ENCODE data around the gene CAPN7. TPM values are rescaled to one million over a fixed set of nuclear protein-coding genes. Genes with fewer than 3 reads are reported as not detected.

CAPN7 gene
- total RNA-seq, 1 donor from 2014 or later = 32.9 TPM

DNA sequence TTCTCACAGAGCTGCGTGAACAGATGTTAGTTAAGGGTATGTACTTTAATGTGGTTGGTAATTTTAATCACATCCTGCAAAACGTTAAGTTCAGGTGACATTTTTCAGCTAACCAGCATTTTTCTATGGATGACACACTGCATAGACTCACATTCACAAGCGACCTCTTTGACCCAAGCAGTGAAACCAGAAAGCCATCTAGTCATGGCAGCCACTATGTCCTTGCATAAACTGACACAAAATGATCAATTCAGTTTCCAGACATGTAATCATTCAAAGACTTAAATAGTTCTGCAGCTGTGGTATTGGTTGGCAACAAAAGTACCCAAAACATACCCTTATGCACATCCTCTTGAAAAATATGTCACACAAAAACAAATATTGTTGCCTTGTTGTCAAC lies 7.4 kb upstream of the CAPN7 start:
- intact Hi-C loops (cut with micrococcal nuclease) = no loop called here

DNA sequence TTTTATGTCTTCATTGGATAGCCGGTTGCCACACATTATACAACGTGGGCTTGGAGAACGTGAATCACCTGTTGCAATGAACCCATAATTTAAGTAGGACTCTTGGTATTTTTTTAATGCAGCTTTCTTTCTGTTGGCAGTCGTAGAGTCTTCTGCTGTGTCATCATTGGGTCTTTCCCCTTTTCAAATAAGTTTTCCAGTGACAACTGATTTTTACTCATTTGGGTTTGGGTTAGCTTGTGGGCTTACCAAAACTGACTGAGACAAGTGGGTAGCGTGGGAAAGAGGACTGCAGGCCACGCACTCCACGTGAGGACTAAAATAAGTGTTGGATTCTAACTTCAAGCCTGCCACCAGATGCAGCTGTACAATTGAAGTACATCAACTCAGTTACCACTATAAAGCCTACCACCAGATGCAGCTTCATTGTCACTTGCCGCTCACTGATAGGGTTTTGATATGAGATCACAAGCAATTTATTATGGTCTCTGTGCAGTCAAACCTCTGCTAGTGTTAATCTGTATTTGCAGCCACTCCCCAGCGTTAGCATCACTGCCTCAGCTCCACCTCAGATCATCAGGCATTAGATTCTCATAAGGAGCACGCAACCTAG lies 6.4 kb upstream of the CAPN7 start:
- intact Hi-C loops (cut with micrococcal nuclease) = loop anchor here (5.0 to 10.0 kb wide), 2 partner anchors 848 to 1775 kb away; partner anchors contain the start of gene NUP210

DNA sequence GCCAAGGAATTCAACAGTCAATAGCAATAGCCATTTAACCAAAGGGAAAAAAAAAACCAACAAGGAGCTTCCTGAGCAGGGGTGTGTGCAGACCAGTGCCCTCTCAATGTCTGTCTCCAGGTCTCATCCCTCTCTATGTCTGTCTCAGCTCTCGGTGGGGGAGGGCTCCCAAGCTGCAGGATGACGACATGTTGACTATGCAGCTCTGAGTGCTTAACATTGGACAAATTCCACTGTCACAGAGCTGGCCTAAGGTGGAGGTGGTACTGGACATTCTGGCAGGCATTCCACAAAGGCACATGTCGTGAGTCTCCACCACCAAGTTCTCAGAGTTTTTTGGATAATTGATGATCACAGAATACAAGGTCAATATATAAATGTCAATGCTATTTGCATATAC lies 2.0 kb upstream of the CAPN7 start:
- intact Hi-C loops (cut with micrococcal nuclease) = loop anchor here (5.0 to 10.0 kb wide), 2 partner anchors 843 to 1779 kb away; partner anchors contain the start of gene NUP210

DNA sequence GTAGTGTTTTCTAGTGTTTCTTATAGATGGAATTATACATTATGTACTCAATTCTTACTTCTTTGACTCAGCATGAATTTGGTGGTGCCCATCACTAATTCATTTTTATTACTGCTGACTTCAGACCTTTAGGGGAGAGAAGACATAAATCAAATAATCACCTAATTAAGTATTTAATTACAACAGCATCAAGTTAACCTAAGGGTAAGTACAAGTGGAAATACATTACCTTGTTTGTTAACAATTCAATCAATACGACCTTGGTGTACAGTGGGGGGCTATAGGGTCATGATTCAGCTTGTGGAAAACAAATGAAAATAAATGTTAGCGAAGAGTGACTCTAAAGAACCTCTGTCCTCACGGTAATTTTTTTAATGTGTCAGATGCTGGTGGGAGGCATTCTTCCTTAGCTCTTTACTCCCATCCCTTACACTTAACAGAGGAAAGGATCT lies 538 bp upstream of the CAPN7 start:
- intact Hi-C loops (cut with micrococcal nuclease) = loop anchor here (1.0 to 10.0 kb wide), 5 partner anchors 332 to 1781 kb away; partner anchors contain the start of genes ANKRD28, LSM3, NUP210 and XPC

DNA sequence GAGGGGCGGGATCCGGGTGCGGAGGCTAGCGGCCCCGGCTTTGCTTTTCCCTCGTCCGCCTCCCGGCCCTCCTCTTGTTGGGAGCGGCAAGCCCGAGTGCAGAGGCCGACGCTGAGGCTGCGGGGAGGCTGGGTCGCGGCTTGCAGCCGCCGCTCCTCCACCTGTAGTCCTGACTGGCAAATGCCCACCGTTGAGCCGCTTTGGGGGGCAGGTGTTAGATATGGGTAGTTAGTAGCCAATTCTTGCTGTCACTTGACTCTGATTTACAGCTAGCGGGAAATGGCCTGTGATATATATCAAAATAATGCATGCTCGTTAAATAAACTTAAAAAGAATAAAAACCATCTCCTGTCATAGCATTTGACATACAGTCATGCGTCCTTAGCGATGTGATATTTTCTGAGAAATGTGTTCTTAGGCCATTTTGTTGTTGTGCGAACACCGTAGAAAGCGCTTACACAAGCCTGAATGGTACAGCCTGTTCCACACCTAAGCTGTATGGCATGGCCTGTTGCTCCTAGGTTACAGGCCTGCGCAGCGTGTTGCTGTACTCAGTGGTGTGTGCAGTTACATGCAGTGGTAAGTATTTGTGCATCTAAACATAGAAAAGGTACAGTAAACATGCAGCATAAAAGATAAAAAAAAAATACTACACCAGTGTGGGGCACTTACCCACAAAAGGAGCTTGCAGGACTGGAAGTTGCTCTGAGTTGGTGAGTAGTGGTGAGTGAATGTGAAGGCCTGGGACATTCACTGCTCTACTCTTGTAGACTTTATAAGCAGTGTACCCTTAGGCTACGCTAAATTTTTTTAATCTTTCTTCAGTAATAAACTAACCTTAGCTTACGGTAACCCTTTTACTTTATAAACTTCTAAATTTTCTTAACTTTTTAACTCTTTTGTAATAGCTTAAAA lies 873 bp downstream of the CAPN7 start:
- intact Hi-C loops (cut with micrococcal nuclease) = loop anchor here (1.0 to 10.0 kb wide), 18 partner anchors 62 to 1782 kb away; partner anchors contain the start of genes ANKRD28, BTD, EAF1 and HACL1

DNA sequence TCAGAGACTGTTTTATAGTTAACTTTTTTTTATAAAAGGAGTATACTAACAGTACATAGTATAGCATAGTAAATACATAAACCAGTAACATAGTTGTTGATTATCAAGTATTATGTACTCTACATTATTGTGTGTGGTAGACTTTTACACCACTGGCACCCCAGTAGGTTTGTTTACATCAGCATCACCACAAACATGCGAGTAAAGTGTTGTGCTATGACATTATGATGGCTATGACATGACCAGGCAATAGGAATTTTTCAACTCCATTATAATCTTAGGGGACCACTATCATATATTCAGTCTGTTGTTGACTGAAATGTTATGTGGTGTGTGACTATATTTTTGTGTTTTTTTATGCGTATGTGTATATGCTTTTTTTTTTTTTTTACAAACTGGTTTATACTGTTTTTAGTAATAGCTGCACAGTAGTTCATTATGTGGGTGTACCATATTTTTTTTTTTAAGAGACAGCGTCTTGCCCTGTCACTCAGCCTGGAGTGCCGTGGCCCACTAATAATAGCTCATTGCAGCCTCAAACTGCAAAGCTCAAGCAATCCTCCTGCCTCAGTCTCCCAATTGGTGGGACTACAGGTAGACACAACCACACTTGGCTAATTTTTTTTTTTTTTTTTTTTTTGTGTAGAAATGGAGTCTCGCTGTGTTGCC lies 1.9 kb downstream of the CAPN7 start:
- intact Hi-C loops (cut with micrococcal nuclease) = loop anchor here (1.0 to 10.0 kb wide), 6 partner anchors 100 to 1783 kb away; partner anchors contain the start of genes ANKRD28, LSM3, NUP210 and XPC

DNA sequence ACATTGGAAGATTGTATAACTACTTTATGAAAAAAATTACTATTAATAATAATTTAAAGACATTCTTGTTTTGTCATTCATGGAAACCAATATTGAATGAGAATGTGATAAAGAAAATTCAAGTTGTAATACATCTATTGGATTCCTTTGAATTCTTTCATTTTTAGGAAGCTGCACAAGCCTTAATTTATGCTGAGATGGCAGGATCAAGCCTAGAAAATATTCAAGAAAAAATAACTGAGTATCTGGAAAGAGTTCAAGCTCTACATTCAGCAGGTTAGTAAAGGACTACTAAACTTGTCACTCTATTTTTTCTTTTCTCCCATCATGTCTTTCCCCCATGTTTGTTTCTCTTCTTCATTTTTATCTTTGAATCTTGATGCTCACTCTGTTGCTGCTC lies 5.9 kb downstream of the CAPN7 start:
- intact Hi-C loops (cut with micrococcal nuclease) = no loop called here

DNA sequence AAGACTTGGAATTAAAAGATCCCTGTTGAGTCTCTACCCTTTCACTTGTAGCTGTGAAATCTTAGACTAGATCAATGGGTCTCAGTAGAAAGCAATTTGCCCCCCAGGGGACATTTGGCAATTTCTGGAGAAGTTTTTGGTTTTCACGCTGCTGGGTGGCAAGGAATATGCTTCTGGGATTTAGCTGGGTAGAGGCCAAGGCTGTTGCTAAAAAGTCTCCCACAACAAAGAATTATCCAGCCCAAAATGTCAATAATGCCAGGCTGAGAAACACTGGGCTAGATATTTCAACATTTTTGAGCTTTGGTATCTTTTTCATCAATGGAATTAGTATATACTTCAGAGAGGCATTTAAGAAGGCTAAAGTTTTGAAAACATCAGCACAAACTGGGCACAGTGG lies 8.7 kb downstream of the CAPN7 start:
- intact Hi-C loops (cut with micrococcal nuclease) = no loop called here

DNA sequence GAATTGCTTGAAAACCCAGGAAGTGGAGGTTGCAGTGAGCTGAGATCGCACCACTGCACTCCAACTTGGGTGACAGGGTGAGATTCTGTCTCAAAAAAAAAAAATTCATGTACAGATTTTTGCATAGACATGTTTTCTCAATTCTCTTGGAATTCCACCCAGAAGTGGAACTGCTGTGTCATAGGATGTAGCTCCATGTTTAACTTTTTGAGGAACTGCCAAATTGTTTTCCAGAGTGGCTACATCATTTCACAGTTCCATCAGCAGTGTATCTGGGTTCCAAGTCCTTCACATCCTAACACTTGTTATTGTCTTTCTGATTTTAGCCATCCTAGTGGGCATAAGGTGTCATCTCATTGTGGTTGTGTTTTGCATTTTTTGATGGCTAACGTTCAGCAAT lies 9.9 kb downstream of the CAPN7 start:
- intact Hi-C loops (cut with micrococcal nuclease) = no loop called here

DNA sequence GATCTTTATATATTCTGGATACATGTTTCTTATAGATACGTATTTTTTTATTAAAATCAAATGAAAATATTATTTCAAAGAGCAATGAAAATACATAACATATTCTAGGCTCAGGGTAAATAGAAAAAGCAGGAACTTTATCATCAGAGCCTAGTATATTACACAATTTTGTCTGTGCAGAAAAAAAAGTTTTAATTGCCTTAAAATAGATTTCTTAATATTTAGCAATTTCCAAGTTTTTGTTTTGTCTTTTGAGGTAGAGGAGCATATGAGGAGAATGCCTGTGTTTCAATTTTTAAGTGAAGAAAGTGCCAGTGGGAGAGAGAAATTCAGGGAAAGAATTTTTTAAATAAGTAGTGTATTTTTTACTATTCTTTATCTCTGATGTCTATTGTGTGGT lies 10.5 kb downstream of the CAPN7 start:
- intact Hi-C loops (cut with micrococcal nuclease) = no loop called here

DNA sequence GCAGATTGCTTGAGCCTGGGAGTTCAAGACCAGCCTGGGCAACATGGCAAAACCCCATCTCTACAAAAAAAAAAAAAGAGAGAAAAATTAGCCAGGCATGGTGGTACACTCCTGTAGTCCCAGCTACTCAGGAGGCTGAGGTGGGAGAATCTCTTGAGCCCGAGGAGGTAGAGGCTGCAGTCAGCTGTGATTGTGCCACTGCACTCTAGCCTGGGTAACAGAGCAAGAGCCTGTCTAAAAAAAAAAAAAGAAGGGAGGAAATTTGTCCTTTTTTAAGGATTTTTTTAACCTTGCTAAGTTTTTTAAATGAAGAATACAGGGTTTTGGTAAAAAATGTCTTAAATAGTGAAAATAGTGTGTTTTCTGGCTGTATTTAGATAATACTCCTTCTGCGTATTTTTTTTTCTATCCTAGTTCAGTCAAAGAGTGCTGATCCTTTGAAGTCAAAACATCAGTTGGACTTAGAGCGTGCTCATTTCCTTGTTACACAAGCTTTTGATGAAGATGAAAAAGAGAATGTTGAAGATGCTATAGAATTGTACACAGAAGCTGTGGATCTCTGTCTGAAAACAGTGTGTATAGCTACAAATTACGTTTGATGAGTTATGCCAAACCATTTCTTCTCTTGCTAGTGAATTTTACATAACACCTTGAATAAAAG lies 11.1 kb downstream of the CAPN7 start:
- intact Hi-C loops (cut with micrococcal nuclease) = no loop called here

DNA sequence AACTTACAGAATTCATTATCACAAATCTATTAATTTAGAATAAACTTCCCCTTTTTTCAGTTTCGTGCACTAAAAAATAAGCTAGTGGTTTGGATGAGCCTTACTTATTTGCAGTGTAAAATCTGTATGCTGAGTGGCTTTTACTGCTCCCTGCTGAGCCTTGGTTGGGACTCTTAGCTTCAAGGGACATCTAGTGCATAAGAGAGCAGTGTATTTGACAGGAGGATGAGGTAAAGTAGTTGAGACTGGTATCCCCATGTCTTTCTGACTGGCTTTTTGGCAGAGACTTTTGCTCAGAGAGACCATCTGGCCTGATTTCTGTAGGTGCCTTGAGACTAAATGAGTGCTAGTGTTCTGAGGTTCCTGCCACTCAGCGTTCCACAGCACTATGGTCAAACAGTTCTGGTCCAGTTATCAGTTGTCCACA lies 11.8 kb downstream of the CAPN7 start:
- intact Hi-C loops (cut with micrococcal nuclease) = no loop called here

DNA sequence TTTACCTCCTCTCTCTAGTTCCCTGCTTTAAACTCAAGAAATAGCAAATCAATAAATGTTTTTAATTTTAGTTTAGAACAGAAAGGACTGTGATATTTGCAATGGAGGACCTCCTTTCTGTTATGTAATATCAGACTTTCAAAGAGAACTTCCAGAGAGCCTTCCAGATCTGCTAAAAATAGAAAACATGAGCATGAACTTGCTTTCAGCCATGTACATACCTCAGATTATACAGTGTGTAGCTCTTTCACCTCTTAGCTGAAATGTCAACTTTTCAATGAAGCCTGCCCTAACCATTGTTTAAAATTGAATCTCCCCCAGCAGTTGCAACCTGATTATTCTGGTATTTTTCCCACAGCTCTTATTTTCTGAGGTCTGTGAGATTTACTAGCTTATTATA lies 12.6 kb downstream of the CAPN7 start:
- intact Hi-C loops (cut with micrococcal nuclease) = no loop called here

DNA sequence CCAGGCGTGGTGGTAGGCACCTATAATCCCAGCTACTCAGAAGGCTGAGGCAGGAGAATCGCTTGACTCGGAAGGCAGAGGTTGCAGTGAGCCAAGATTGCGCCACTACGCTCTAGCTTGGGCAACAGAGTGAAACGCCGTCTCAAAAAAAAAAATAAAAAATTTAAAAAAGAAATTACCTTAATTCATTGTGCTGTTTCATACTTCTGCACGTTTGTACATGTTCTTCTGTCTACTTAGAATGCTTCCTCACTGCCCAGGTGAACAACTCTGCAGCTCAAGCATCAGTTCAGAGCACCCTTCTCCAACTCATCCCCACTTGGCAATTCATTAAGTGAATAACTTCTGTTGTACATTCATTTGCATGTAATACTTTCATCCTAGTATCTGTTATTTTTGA lies 14.0 kb downstream of the CAPN7 start:
- intact Hi-C loops (cut with micrococcal nuclease) = no loop called here

DNA sequence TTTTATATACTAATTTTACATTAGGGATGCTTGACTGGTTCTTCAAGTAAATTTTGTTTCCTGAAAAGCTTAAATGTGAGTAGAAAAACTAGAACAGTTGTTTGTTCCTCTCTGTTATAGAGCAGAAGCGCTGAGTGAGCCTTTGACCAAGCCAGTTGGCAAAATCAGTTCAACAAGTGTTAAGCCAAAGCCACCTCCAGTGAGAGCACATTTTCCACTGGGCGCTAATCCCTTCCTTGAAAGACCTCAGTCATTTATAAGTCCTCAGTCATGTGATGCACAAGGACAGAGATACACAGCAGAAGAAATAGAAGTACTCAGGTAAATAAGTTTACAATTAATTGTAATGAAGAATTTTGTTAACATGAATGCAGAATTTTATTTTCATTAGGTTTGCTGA lies 14.6 kb downstream of the CAPN7 start:
- intact Hi-C loops (cut with micrococcal nuclease) = no loop called here

DNA sequence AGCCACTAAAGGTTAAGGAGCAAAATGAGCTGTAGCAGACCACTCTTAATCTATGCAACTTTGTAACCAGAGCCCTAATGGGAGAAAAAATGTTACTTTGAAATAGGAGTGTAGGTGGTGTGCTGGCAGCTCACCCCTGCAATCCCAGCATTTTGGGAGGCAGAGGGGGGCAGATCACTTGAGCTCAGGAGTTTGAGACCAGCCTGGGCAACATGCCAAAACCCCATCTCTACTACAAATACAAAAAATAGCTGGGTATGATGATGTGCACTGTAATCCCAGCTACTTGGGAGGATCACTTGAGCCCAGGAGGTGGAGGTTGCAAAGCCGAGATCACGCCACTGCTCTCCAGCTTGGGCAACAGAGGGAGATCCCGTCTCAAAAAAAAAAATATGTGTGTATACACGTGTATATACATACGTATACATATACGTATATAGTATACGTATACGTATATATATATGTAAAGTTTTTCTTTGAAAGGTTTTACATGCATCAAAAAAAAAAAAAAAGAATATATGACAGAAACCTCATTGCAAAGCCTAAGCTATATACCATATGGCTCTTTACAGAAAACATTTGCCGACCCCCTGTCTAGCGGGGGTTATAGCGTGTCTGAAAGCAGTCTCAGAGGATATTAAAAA lies 15.7 kb downstream of the CAPN7 start:
- intact Hi-C loops (cut with micrococcal nuclease) = no loop called here

DNA sequence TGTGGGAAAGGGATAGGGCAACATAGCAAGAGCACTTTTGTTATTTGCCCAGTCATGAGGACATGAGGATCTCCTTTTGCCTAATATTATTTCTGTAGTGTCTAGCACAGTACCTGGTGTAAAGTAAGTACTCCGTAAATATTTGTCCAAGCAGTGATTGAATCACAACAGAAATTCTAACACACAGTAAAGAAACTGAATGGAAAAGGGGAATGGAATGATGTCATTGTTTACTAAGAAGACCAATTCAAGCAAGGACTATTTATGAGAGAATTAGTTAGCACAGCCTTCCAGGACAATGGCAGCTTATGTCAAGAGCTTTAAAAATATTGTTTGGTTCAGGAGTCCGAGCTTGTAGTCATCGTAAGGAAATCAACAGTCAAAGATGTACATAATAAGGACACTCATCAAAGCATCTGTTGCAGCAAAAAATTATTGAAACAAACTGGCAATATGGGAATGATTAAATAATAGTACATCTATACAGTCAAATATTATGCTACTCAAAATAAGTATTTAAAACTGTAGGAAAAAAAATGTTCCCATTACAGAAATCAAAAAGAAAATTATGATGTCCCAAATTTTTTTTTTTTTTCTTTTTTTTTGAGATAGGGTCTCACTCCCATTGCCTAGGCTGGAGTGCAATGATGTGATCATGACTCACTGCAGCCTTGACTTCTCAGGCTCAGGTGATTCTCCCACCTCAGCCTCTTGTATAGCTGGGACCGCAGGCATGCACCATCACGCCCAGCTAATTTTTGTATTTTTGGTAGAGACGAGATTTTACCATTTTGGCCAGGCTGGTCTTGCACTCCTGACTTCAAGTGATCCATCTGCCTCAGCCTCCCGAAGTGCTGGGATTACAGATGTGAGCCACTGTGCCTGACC lies 17.9 kb downstream of the CAPN7 start:
- intact Hi-C loops (cut with micrococcal nuclease) = no loop called here

DNA sequence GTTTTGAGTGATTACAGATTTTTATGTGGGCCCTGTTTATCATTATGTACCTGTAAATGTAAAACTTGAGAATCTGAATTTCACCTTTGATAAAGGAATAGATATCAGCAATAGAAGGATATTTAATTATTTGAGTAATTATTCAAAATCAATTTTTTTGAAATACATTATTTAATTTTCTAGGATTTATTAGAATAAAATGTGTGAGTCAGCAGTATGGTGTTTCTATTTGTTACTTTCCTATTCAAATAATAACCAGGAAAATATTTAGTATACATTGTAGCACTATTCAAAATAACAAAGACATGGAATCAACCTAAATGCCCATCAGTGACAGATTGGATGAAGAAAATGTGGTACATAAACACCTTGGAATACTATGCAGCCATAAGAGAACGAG lies 22.1 kb downstream of the CAPN7 start:
- intact Hi-C loops (cut with micrococcal nuclease) = no loop called here

DNA sequence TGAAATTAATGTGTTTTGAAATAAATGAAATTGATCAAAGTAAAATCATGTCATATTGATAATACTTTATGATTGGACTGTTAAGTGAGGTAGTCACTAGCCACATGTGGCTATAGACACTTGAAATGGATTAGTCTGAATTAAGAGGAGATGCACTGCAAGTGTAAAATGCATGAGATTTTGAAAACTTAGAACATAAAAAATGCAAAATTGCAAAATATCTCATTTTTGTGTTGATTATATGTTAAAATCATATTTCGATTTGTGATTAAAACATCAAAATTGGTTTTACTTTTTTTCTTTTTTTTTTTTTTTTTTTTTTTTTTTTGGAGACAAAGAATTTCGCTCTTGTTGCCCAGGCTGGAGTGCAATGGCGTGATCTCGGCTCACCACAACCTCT lies 23.2 kb downstream of the CAPN7 start:
- intact Hi-C loops (cut with micrococcal nuclease) = no loop called here

DNA sequence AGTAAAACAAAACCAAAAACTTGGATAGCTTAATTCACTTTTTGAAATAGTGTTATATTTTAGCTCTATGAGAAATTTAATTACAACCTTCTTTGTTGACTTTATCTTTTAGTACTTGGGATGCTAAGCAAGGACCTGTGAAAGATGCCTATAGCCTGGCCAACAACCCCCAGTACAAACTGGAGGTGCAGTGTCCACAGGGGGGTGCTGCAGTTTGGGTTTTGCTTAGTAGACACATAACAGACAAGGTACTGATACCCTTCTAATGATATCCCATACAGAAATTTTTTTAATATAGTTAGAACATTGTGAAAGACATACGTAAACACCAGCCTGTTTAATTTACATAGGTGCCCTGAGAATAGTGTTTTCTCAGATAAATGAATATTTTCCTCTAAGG lies 35.3 kb downstream of the CAPN7 start:
- intact Hi-C loops (cut with micrococcal nuclease) = loop anchor here (1.0 to 5.0 kb wide), 5 partner anchors 39 to 316 kb away; no protein-coding TSS in a partner anchor
